K562 (cell line): ENCODE data around the gene PCNX2. TPM values are rescaled to one million over a fixed set of nuclear protein-coding genes. Genes with fewer than 3 reads are reported as not detected.

Source experiments
- ATAC-seq: fragments of 200-7000 bp; cut with Tn5 transposase; 3 replicates; pipeline ENCODE4 v1.9.1; 2020; ENCODE audit warnings: moderate library complexity
- BruUV-seq: library from RNA; stranded (reverse); fragments of 400-500 nt; replicated peaks from 2 replicates; lab custom pipeline; 2021; lab: Mats Ljungman, UMichigan
- CTCF ChIA-PET: fragments of 300-600 bp; formaldehyde crosslinking; extraction: SDS; loops from one replicate; lab custom pipeline; 2021; ENCODE audit warnings: low intra/inter-chr PET ratio; lab: Yijun Ruan, JAX
- POLR2A ChIA-PET: fragments of 300-600, 350-650 bp; sonication (Branson Sonifier 250); formaldehyde crosslinking; extraction: SDS; loops from one replicate; lab custom pipeline; 2021; ENCODE audit warnings: antibody characterized with exemption, inconsistent platforms; lab: Yijun Ruan, JAX
- DNase-seq, 4 experiments: peaks; one replicate each; pipeline versions ENCODE4 v3.0.0 to v3.0.0-alpha.2; 2011 to 2018; ENCODE audit warnings: low spot score in 3 of 4, mixed read lengths in 3 of 4; ENCODE audit errors: extremely low read depth in 1 of 4
- FAIRE-seq: peaks from 2 replicates; lab custom pipeline; 2011; peaks lifted over from hg19 to GRCh38; lab: Jason Lieb, UNC
- H2AFZ ChIP-seq: 2 replicates; pipeline ENCODE4 v1.6.0; 2011; ENCODE audit warnings: low read depth, low read length, control low read depth, inconsistent platforms
- H3K27ac ChIP-seq: fragments of 200-600 bp; 3 replicates; pipeline ENCODE4 v1.8.0; 2011; ENCODE audit warnings: low read depth, mild to moderate bottlenecking, control low read depth, inconsistent platforms, low read length, moderate library complexity, mixed read lengths; ENCODE audit errors: extremely low read depth
- H3K27me3 ChIP-seq, 2 experiments: fragments of 300-600 bp in 1 of 2; 2 replicates in 1 of 2; 3 replicates in 1 of 2; pipeline versions ENCODE4 v1.6.0 to v1.8.0; 2011; ENCODE audit warnings: inconsistent platforms in 2 of 2, low read length in 2 of 2, mild to moderate bottlenecking in 1 of 2, mixed read lengths in 1 of 2, moderate library complexity in 1 of 2; ENCODE audit not compliant: control insufficient read depth in 2 of 2, insufficient read depth in 2 of 2
- H3K36me3 ChIP-seq: fragments of 300-600 bp; 3 replicates; pipeline ENCODE4 v1.8.0; 2011; ENCODE audit warnings: mild to moderate bottlenecking, low read length, inconsistent platforms; ENCODE audit not compliant: control insufficient read depth, insufficient read depth
- H3K4me1 ChIP-seq, 2 experiments: fragments of 200-600 bp in 1 of 2; replicated peaks in 1 of 2; 2 replicates in 1 of 2; 3 replicates in 1 of 2; pipeline versions ENCODE4 v1.5.1 to v1.8.0; 2011; ENCODE audit warnings: inconsistent platforms in 2 of 2, low read length in 2 of 2, mild to moderate bottlenecking in 1 of 2, mixed read lengths in 1 of 2, moderate library complexity in 1 of 2; ENCODE audit not compliant: control insufficient read depth in 2 of 2, insufficient read depth in 2 of 2
- H3K4me2 ChIP-seq: 2 replicates; pipeline ENCODE4 v1.6.1; 2011; ENCODE audit warnings: low read length, control low read depth, inconsistent platforms, mixed read lengths; ENCODE audit not compliant: insufficient read depth
- H3K4me3 ChIP-seq: fragments of 200-600 bp; sonication (generic), shearing (Covaris generic); 2 replicates; pipeline ENCODE4 v1.5.1; 2016; ENCODE audit warnings: control low read depth, inconsistent platforms
- H3K79me2 ChIP-seq: fragments of 200-600 bp; 3 replicates; pipeline ENCODE4 v1.8.0; 2011; ENCODE audit warnings: low read length, inconsistent platforms; ENCODE audit not compliant: control insufficient read depth, insufficient read depth
- H3K9ac ChIP-seq, 2 experiments: 2 replicates each; pipeline versions ENCODE4 v1.6.0 to v1.6.1; 2011; ENCODE audit warnings: low read depth in 2 of 2, low read length in 2 of 2, control low read depth in 1 of 2, inconsistent platforms in 1 of 2, mild to moderate bottlenecking in 1 of 2, mixed read lengths in 1 of 2; ENCODE audit not compliant: insufficient read depth in 1 of 2
- H3K9me1 ChIP-seq: one replicate; pipeline ENCODE4 v1.6.0; 2011; ENCODE audit warnings: inconsistent platforms, mild to moderate bottlenecking, low read length, moderate library complexity; ENCODE audit not compliant: control insufficient read depth, insufficient read depth
- H3K9me3 ChIP-seq: replicated peaks from 2 replicates; pipeline ENCODE4 v1.5.1; 2011; ENCODE audit warnings: low read depth, low read length, inconsistent platforms; ENCODE audit not compliant: control insufficient read depth, insufficient read depth
- H4K20me1 ChIP-seq: replicated peaks from 2 replicates; pipeline ENCODE4 v1.6.1; 2011; ENCODE audit warnings: low read length, inconsistent platforms, mixed read lengths; ENCODE audit not compliant: control insufficient read depth, insufficient read depth
- CTCFL ChIP-seq: IDR thresholded peaks from 2 replicates; pipeline ENCODE4 v1.6.1; 2011; ENCODE audit warnings: borderline replicate concordance, low read depth, mild to moderate bottlenecking, moderate library complexity, low read length; ENCODE audit not compliant: insufficient read depth, poor library complexity, severe bottlenecking
- EHMT2 ChIP-seq: fragments of 450-650 bp; IDR thresholded peaks from 2 replicates; pipeline ENCODE4 v1.6.1; 2018; ENCODE audit warnings: antibody characterized with exemption
- MBD2 ChIP-seq: sonication (generic); IDR thresholded peaks from 2 replicates; pipeline ENCODE4 v1.6.1; 2016; ENCODE audit warnings: low read depth, borderline replicate concordance
- MCM3 ChIP-seq: fragments of 450-650 bp; IDR thresholded peaks from 2 replicates; pipeline ENCODE4 v1.6.1; 2016
- MCM5 ChIP-seq: fragments of 450-650 bp; IDR thresholded peaks from 2 replicates; pipeline ENCODE4 v1.6.1; 2016; ENCODE audit warnings: low read depth
- MTA2 ChIP-seq: fragments of 450-650 bp; IDR thresholded peaks from 2 replicates; pipeline ENCODE4 v1.6.1; 2016; ENCODE audit warnings: low read depth
- NONO ChIP-seq, 2 experiments: fragments of 200-400 bp in 1 of 2; fragments of 450-650 bp in 1 of 2; formaldehyde crosslinking in 1 of 2; IDR thresholded peaks; 2 replicates each; pipeline ENCODE4 v1.6.1; 2017; ENCODE audit warnings: low read depth in 2 of 2, mild to moderate bottlenecking in 2 of 2, moderate library complexity in 2 of 2, low read length in 1 of 2
- POLR2AphosphoS5 ChIP-seq: IDR thresholded peaks from 2 replicates; pipeline ENCODE4 v1.6.1; 2011; ENCODE audit warnings: mild to moderate bottlenecking, low read depth, low read length, moderate library complexity; ENCODE audit not compliant: control insufficient read depth, insufficient read depth
- RNF219 ChIP-seq: fragments of 250-450 bp; sonication (Bioruptor Pico); IDR thresholded peaks from 2 replicates; pipeline ENCODE4 v1.5.0; 2022; ENCODE audit warnings: mild to moderate bottlenecking
- SAP30 ChIP-seq: fragments of 200-600 bp; sonication (generic); IDR thresholded peaks from 2 replicates; pipeline ENCODE4 v1.6.1; 2012; ENCODE audit warnings: borderline replicate concordance, low read depth, mild to moderate bottlenecking, moderate library complexity, low read length, control low read depth, inconsistent platforms; ENCODE audit not compliant: insufficient read depth, poor library complexity, severe bottlenecking
- SMARCB1 ChIP-seq: IDR thresholded peaks from 2 replicates; pipeline ENCODE4 v1.6.1; 2011; ENCODE audit warnings: improper control_type of control experiment, low read depth; ENCODE audit not compliant: insufficient read length
- TCF7 ChIP-seq: sonication (generic); IDR thresholded peaks from 2 replicates; pipeline ENCODE4 v1.6.1; 2016; ENCODE audit warnings: antibody characterized with exemption, borderline replicate concordance
- XRCC5 ChIP-seq: fragments of 200-400 bp; formaldehyde crosslinking; IDR thresholded peaks from 2 replicates; pipeline ENCODE4 v1.6.1; 2017; ENCODE audit warnings: low read depth, mild to moderate bottlenecking, low read length
- ZNF224 ChIP-seq: sonication (generic); formaldehyde crosslinking; IDR thresholded peaks from 2 replicates; pipeline ENCODE4 v1.8.0; 2022; ENCODE audit warnings: mild to moderate bottlenecking, missing genetic modification reagents
- WGBS: fragments of 100-300 bp; shearing (Covaris generic); methylation state at CpG from one replicate; pipeline ENCODE4 v1.1.6; 2016; ENCODE audit warnings: low coverage, mixed read lengths; ENCODE audit not compliant: insufficient coverage; ENCODE audit errors: missing lambda C conversion rate; 5-methylcytosine and 5-hydroxymethylcytosine counted together
- in situ Hi-C: fragments of 300-500 bp; cut with MboI; formaldehyde crosslinking; loops from 4 replicates; pipeline ENCODE4 v1.15.0; 2018; ENCODE audit warnings: inconsistent platforms, mixed read lengths
- intact Hi-C: fragments of 100-400 bp; cut with micrococcal nuclease; formaldehyde crosslinking; loops from 2 replicates; pipeline ENCODE4 v1.14.2; 2022
- polyA plus RNA-seq, 8 experiments: library from polyadenylated mRNA; depleted of rRNA in 4 of 8; stranded (reverse) in 5 of 8; unstranded in 3 of 8; fragments of >200 nt; fragmentation: Nextera tagmentation in 2 of 8; fragmentation: Illumina TruSeq in 1 of 8; extraction: Ambion mirVana in 2 of 8; extraction: Trizol in 1 of 8; gene quantifications; 2 replicates each; pipeline versions ENCODE4 v1.2.1 to v1.2.3, GENCODE V29; 2011 to 2014; ENCODE audit warnings: inconsistent platforms in 1 of 8, missing spikeins in 1 of 8
- total RNA-seq, 7 experiments: library from RNA; depleted of rRNA in 6 of 7; stranded (reverse); fragments of >200 nt in 6 of 7; fragmentation: Illumina TruSeq in 2 of 7; extraction: Trizol in 2 of 7; gene quantifications; 2 replicates each; pipeline versions ENCODE4 v1.2.1 to v1.2.3, GENCODE V29; 2011 to 2021; ENCODE audit warnings: low replicate concordance in 1 of 7

The PCNX2 gene
- total and polyA plus RNA-seq, 9 of the 15 experiments (the other 6 are each of a cell fraction or from before 2014, with no cell fraction given): 0.07 to 0.33 TPM; not detected in 7

GRCh38 chr1:233105225-233105624 is 190.3 kb downstream of the PCNX2 start:
- in situ Hi-C loops: no loop called here
- H3K79me2 ChIP-seq: no peaks in the 10 kb centered on the region
- H3K4me1 ChIP-seq: no peaks in the 10 kb centered on the region; a peak in 1 of 5 replicates
- H4K20me1 ChIP-seq: no peaks in the 10 kb centered on the region
- no peaks in the 10 kb centered on the region for H3K36me3 ChIP-seq
- H3K9me3 ChIP-seq: no peaks in the 10 kb centered on the region
- H2AFZ ChIP-seq: no peak overlapping the region
- ATAC-seq: no peak
- BruUV-seq: no TSS peak
- no peak overlapping the region for H3K4me3 ChIP-seq
- TF ChIP-seq CTCFL: no peak
- no peak for TF ChIP-seq EHMT2
- no peak for TF ChIP-seq SAP30
- no peak for TF ChIP-seq NONO (IDR thresholded peaks at IDR 0.05; ENCODE audit: low read depth in 2 of 2, low read length in 1 of 2)
- TF ChIP-seq SMARCB1: no peak
- TF ChIP-seq MTA2: no peak
- no peak for TF ChIP-seq TCF7
- no peak for TF ChIP-seq MBD2
- no peak for TF ChIP-seq XRCC5
- no peak for TF ChIP-seq RNF219
- no peak for TF ChIP-seq POLR2AphosphoS5
- TF ChIP-seq MCM3: no peak
- no peak for TF ChIP-seq ZNF224
- no peak for TF ChIP-seq MCM5
- no peak overlapping the region for H3K4me2 ChIP-seq
- no peak overlapping the region for H3K27ac ChIP-seq
- no peak overlapping the region for H3K9ac ChIP-seq
- FAIRE-seq: no peak
- DNase-seq: no peak
- H3K27me3 ChIP-seq: no peaks in the 10 kb centered on the region
- ChIA-PET POLR2A (no interaction called here), CTCF (no interaction called here)
- no peaks in the 10 kb centered on the region for H3K9me1 ChIP-seq
- 0% methylated on average over 1 of the region's 1 CpG for WGBS
- intact Hi-C loops: no loop called here
